Renal pelvis (tissue), 4 donors: ENCODE data around the gene AKAP5. TPM values are rescaled to one million over a fixed set of nuclear protein-coding genes. Genes with fewer than 3 reads are reported as not detected.

Source experiments
- DNase-seq: peaks from one replicate; pipeline ENCODE4 v3.0.0-alpha.2; 2013
- polyA plus RNA-seq, 3 donors: library from polyadenylated mRNA; unstranded; fragments of 120-200 nt; gene quantifications; one replicate each; pipeline ENCODE4 v1.2.1, GENCODE V29; 2013; ENCODE audit not compliant: insufficient read length in 3 of 3

The AKAP5 gene
- polyA plus RNA-seq, 3 donors: 5.9 to 7.4 (median 7.0) TPM

GRCh38 chr14:64447876-64448670 lies 17.2 kb upstream of the AKAP5 start:
- DNase-seq: no peak

- no peak for DNase-seq
Observed at GRCh38 chr14:64450255-64450654, 15.0 kb upstream of the AKAP5 start.

GRCh38 chr14:64454671-64455070 lies 10.6 kb upstream of the AKAP5 start:
- no peak for DNase-seq

- no peak for DNase-seq
Observed at GRCh38 chr14:64459405-64460136, 5.7 kb upstream of the AKAP5 start.

GRCh38 chr14:64461221-64461620 lies 4.1 kb upstream of the AKAP5 start:
- no peak for DNase-seq

GRCh38 chr14:64463195-64463594 lies 2.1 kb upstream of the AKAP5 start:
- DNase-seq: no peak

GRCh38 chr14:64463873-64464272 lies 1.4 kb upstream of the AKAP5 start:
- no peak for DNase-seq

GRCh38 chr14:64464651-64465050 lies 648 bp upstream of the AKAP5 start:
- no peak for DNase-seq

GRCh38 chr14:64465831-64466554 lies 694 bp downstream of the AKAP5 start:
- DNase-seq: peak; percentile 60

- DNase-seq: no peak
Observed at GRCh38 chr14:64467101-64467500, 1.8 kb downstream of the AKAP5 start.

- no peak for DNase-seq
Observed at GRCh38 chr14:64467566-64467965, 2.3 kb downstream of the AKAP5 start.

GRCh38 chr14:64468451-64468850 lies 3.2 kb downstream of the AKAP5 start:
- no peak for DNase-seq

- DNase-seq: no peak
Observed at GRCh38 chr14:64474041-64474440, 8.7 kb downstream of the AKAP5 start.

GRCh38 chr14:64474698-64475097 lies 9.4 kb downstream of the AKAP5 start:
- DNase-seq: no peak

- no peak for DNase-seq
Observed at GRCh38 chr14:64475585-64476273, 10.4 kb downstream of the AKAP5 start.

- DNase-seq: no peak
Observed at GRCh38 chr14:64476438-64476837, 11.1 kb downstream of the AKAP5 start.

- no peak for DNase-seq
Observed at GRCh38 chr14:64478634-64479250, 13.4 kb downstream of the AKAP5 start.

- no peak for DNase-seq
Observed at GRCh38 chr14:64488590-64489099, 23.3 kb downstream of the AKAP5 start.

GRCh38 chr14:64491637-64492036 lies 26.3 kb downstream of the AKAP5 start:
- DNase-seq: no peak

- DNase-seq: no peak
Observed at GRCh38 chr14:64493455-64493854, 28.2 kb downstream of the AKAP5 start.

GRCh38 chr14:64495252-64495651 lies 30.0 kb downstream of the AKAP5 start:
- DNase-seq: no peak
